Neural progenitor cell (in vitro differentiated cells): ENCODE data around the gene ZNF83. TPM values are rescaled to one million over a fixed set of nuclear protein-coding genes. Genes with fewer than 3 reads are reported as not detected.
"Not testable (repeated sequence)": the region's sequence is repeated elsewhere in the genome, so short reads cannot be mapped to it uniquely, and the experiment has no call there.

Experiments
- DNase-seq: peaks from one replicate; pipeline ENCODE4 v3.0.0-alpha.2; 2016; ENCODE audit warnings: low spot score
- H2AFZ ChIP-seq: fragments of 200-600 bp; sonication (generic); replicated peaks from 2 replicates; pipeline ENCODE4 v1.6.1; 2016; ENCODE audit warnings: antibody characterized with exemption
- H3F3A ChIP-seq: fragments of 200-600 bp; sonication (generic); 2 replicates; pipeline ENCODE4 v1.6.1; 2016; ENCODE audit warnings: antibody characterized with exemption, low read depth
- H3K27ac ChIP-seq: fragments of 200-600 bp; sonication (generic); 2 replicates; pipeline ENCODE4 v1.5.1; 2016; ENCODE audit warnings: mild to moderate bottlenecking
- H3K27me3 ChIP-seq: fragments of 200-600 bp; sonication (generic); 2 replicates; pipeline ENCODE4 v1.6.1; 2016; ENCODE audit warnings: mild to moderate bottlenecking, moderate library complexity
- H3K36me3 ChIP-seq: fragments of 200-600 bp; sonication (generic); 2 replicates; pipeline ENCODE4 v1.5.1; 2016
- H3K4me1 ChIP-seq: fragments of 200-600 bp; sonication (generic); 2 replicates; pipeline ENCODE4 v1.6.1; 2016; ENCODE audit warnings: mixed run types
- H3K4me2 ChIP-seq: fragments of 200-600 bp; sonication (generic); 2 replicates; pipeline ENCODE4 v1.6.1; 2016
- H3K4me3 ChIP-seq: fragments of 200-600 bp; sonication (generic); 2 replicates; pipeline ENCODE4 v1.5.1; 2016
- H3K79me2 ChIP-seq: fragments of 200-600 bp; sonication (generic); 2 replicates; pipeline ENCODE4 v1.6.1; 2016; ENCODE audit warnings: low read depth
- H3K9ac ChIP-seq: fragments of 200-600 bp; sonication (generic); 2 replicates; pipeline ENCODE4 v1.6.1; 2016
- H3K9me3 ChIP-seq: fragments of 200-600 bp; sonication (generic); 2 replicates; pipeline ENCODE4 v1.5.1; 2016; ENCODE audit warnings: low read depth
- H4K20me1 ChIP-seq: fragments of 200-600 bp; sonication (generic); 2 replicates; pipeline ENCODE4 v1.6.1; 2016; ENCODE audit warnings: low read depth
- H3K27ac Mint-ChIP-seq: 3 replicates; pipeline ENCODE4 v1.8.0; 2021; ENCODE audit warnings: mixed read lengths
- H3K27me3 Mint-ChIP-seq: 2 replicates; pipeline ENCODE4 v1.8.0; 2022; ENCODE audit warnings: low read depth, mild to moderate bottlenecking, inconsistent platforms, moderate library complexity, mixed read lengths; ENCODE audit not compliant: insufficient read depth
- H3K36me3 Mint-ChIP-seq: 3 replicates; pipeline ENCODE4 v1.8.0; 2021; ENCODE audit warnings: mixed read lengths
- H3K4me1 Mint-ChIP-seq: 3 replicates; pipeline ENCODE4 v1.8.0; 2021; ENCODE audit warnings: mixed read lengths
- H3K4me3 Mint-ChIP-seq: 3 replicates; pipeline ENCODE4 v1.8.0; 2021; ENCODE audit warnings: mild to moderate bottlenecking, moderate library complexity, mixed read lengths
- H3K9me3 Mint-ChIP-seq: 3 replicates; pipeline ENCODE4 v1.8.0; 2020; ENCODE audit warnings: mixed read lengths
- CTCF ChIP-seq: fragments of 200-600 bp; sonication (generic); IDR thresholded peaks from 2 replicates; pipeline ENCODE4 v1.5.1; 2017; ENCODE audit warnings: antibody characterized with exemption, mild to moderate bottlenecking
- EZH2 ChIP-seq: fragments of 200-600 bp; sonication (generic); IDR thresholded peaks from 2 replicates; pipeline ENCODE4 v1.6.1; 2017; ENCODE audit warnings: antibody characterized with exemption, mild to moderate bottlenecking, moderate library complexity
- EZH2phosphoT487 ChIP-seq: fragments of 200-600 bp; sonication (generic); IDR thresholded peaks from 2 replicates; pipeline ENCODE4 v1.6.1; 2017; ENCODE audit warnings: antibody characterized with exemption
- total RNA-seq: library from RNA; depleted of rRNA; stranded (reverse); fragments of >200 nt; gene quantifications from 2 replicates; pipeline ENCODE4 v1.2.3, GENCODE V29; 2015; ENCODE audit warnings: low replicate concordance

ZNF83 gene
- total RNA-seq, 1 donor from 2014 or later: 76.2 TPM

GRCh38 chr19:52679598-52679997 is 41.4 kb upstream of the ZNF83 start:
- no peaks in the 10 kb centered on the region for H3K27me3 ChIP-seq
- Mint-ChIP-seq H3K36me3 (peaks cover 50% of the 10 kb centered on the region), H3K27me3 (peaks cover 2% of the 10 kb centered on the region), H3K9me3 (peaks cover 62% of the 10 kb centered on the region), H3K4me1 (no peaks in the 10 kb centered on the region), H3K27ac (no peak overlapping the region), H3K4me3 (no peak overlapping the region)
- no peak overlapping the region for H3K4me2 ChIP-seq
- H3K79me2 ChIP-seq: peaks cover 51% of the 10 kb centered on the region
- TF ChIP-seq CTCF: no peak
- TF ChIP-seq EZH2: no peak
- TF ChIP-seq EZH2phosphoT487: no peak
- no peaks in the 10 kb centered on the region for H3K4me1 ChIP-seq
- no peaks in the 10 kb centered on the region for H3K9me3 ChIP-seq
- H3K36me3 ChIP-seq: no peaks in the 10 kb centered on the region
- H4K20me1 ChIP-seq: peaks cover 3% of the 10 kb centered on the region
- DNase-seq: no peak
- no peak overlapping the region for H3K9ac ChIP-seq
- no peak overlapping the region for H3K27ac ChIP-seq
- no peak overlapping the region for H3K4me3 ChIP-seq
- H3F3A ChIP-seq: peaks cover 3% of the 10 kb centered on the region
- no peak overlapping the region for H2AFZ ChIP-seq

GRCh38 chr19:52675239-52675638 is 37.1 kb upstream of the ZNF83 start:
- not testable (repeated sequence) for H3K4me1 ChIP-seq, H4K20me1 ChIP-seq, H3K9ac ChIP-seq, H3K4me3 ChIP-seq, H3F3A ChIP-seq, H3K4me1 Mint-ChIP-seq, H3K4me3 Mint-ChIP-seq, H3K9me3 ChIP-seq, H3K27ac Mint-ChIP-seq, H3K27me3 ChIP-seq, DNase-seq, H3K27me3 Mint-ChIP-seq, H3K4me2 ChIP-seq, H3K36me3 ChIP-seq, H2AFZ ChIP-seq, H3K27ac ChIP-seq
- Mint-ChIP-seq H3K9me3 (peaks cover 66% of the 10 kb centered on the region), H3K36me3 (peaks cover 50% of the 10 kb centered on the region)
- H3K79me2 ChIP-seq: peaks cover 58% of the 10 kb centered on the region

- Histone ChIP-seq H3K27ac (no peak overlapping the region), H4K20me1 (no peaks in the 10 kb centered on the region), H3F3A (peaks cover 3% of the 10 kb centered on the region), H3K36me3 (no peaks in the 10 kb centered on the region), H3K27me3 (no peaks in the 10 kb centered on the region), H3K9ac (no peak overlapping the region), H3K4me3 (no peak overlapping the region), H3K79me2 (peaks cover 36% of the 10 kb centered on the region), H3K9me3 (no peaks in the 10 kb centered on the region), H3K4me2 (no peak overlapping the region), H3K4me1 (no peaks in the 10 kb centered on the region), H2AFZ (no peak overlapping the region)
- Mint-ChIP-seq H3K27me3 (no peaks in the 10 kb centered on the region), H3K9me3 (peaks cover 56% of the 10 kb centered on the region), H3K36me3 (peaks cover 50% of the 10 kb centered on the region), H3K4me1 (no peaks in the 10 kb centered on the region), H3K27ac (no peak overlapping the region), H3K4me3 (no peak overlapping the region)
- no peak for DNase-seq
- no peak for TF ChIP-seq EZH2phosphoT487
- no peak for TF ChIP-seq CTCF
- TF ChIP-seq EZH2: no peak
Measured at GRCh38 chr19:52673014-52673413, 34.9 kb upstream of the ZNF83 start.

GRCh38 chr19:52670046-52670445 is 31.9 kb upstream of the ZNF83 start:
- Mint-ChIP-seq H3K4me3 (no peak overlapping the region), H3K27me3 (no peaks in the 10 kb centered on the region), H3K27ac (no peak overlapping the region), H3K9me3 (peaks cover 45% of the 10 kb centered on the region), H3K36me3 (peaks cover 45% of the 10 kb centered on the region), H3K4me1 (peaks cover 3% of the 10 kb centered on the region)
- Histone ChIP-seq H3K4me2 (no peak overlapping the region), H2AFZ (no peak overlapping the region), H3K9me3 (no peaks in the 10 kb centered on the region), H3K4me3 (no peak overlapping the region), H3K4me1 (peaks cover 2% of the 10 kb centered on the region), H3K36me3 (no peaks in the 10 kb centered on the region), H3F3A (no peaks in the 10 kb centered on the region), H3K27me3 (no peaks in the 10 kb centered on the region), H3K79me2 (peaks cover 20% of the 10 kb centered on the region), H3K27ac (no peak overlapping the region), H4K20me1 (no peaks in the 10 kb centered on the region), H3K9ac (no peak overlapping the region)
- DNase-seq: no peak
- TF ChIP-seq EZH2 (no peak), EZH2phosphoT487 (no peak), CTCF (no peak)
